ENCODE measurements around the gene SOX8.

SOX8 gene

GRCh38 chr16:965487-965886 is 16.1 kb upstream of the SOX8 start:
- TF ChIP-seq CTCF (IDR thresholded peaks at IDR 0.05; ENCODE audit: insufficient read depth, low read length, poor library complexity, severe bottlenecking) (no peak), EZH2phosphoT487 (conservative IDR thresholded peaks at IDR 0.05; ENCODE audit: low read length) (no peak)
- Histone ChIP-seq H3K4me2 (ENCODE audit: low read depth, low read length, poor library complexity, severe bottlenecking) (no peak overlapping the region), H3K36me3 (ENCODE audit: low read length) (no peaks in the 10 kb centered on the region), H2AFZ (ENCODE audit: low read depth, low read length, severe bottlenecking) (no peak overlapping the region), H3K9ac (ENCODE audit: low read length) (no peak overlapping the region), H3K4me3 (ENCODE audit: insufficient read depth, low read length, poor library complexity, severe bottlenecking) (no peak overlapping the region), H3K27ac (ENCODE audit: low read depth, low read length) (no peak overlapping the region), H3K9me3 (ENCODE audit: insufficient read depth, low read length) (no peaks in the 10 kb centered on the region), H3F3A (ENCODE audit: insufficient read depth) (no peaks in the 10 kb centered on the region), H4K20me1 (ENCODE audit: low read depth, low read length) (no peaks in the 10 kb centered on the region), H3K79me2 (ENCODE audit: insufficient read depth, low read length) (no peaks in the 10 kb centered on the region), H3K9me2 (replicated peaks; ENCODE audit: insufficient read depth, low read length) (no peaks in the 10 kb centered on the region), H3K27me3 (ENCODE audit: low read length) (no peaks in the 10 kb centered on the region)

- TF ChIP-seq CTCF (IDR thresholded peaks at IDR 0.05; ENCODE audit: insufficient read depth, low read length, poor library complexity, severe bottlenecking) (no peak), EZH2phosphoT487 (conservative IDR thresholded peaks at IDR 0.05; ENCODE audit: low read length) (no peak)
- H3F3A ChIP-seq (ENCODE audit: insufficient read depth), result no peaks in the 10 kb centered on the region
- H3K27me3 ChIP-seq (ENCODE audit: low read length), result no peaks in the 10 kb centered on the region
- no peak overlapping the region for H3K9ac ChIP-seq (ENCODE audit: low read length)
- no peaks in the 10 kb centered on the region for H3K9me3 ChIP-seq (ENCODE audit: insufficient read depth, low read length)
- H3K4me2 ChIP-seq (ENCODE audit: low read depth, low read length, poor library complexity, severe bottlenecking), result no peak overlapping the region
- no peaks in the 10 kb centered on the region for H3K36me3 ChIP-seq (ENCODE audit: low read length)
- H3K27ac ChIP-seq (ENCODE audit: low read depth, low read length), result no peak overlapping the region
- H3K4me3 ChIP-seq (ENCODE audit: insufficient read depth, low read length, poor library complexity, severe bottlenecking), result no peak overlapping the region
- no peak overlapping the region for H2AFZ ChIP-seq (ENCODE audit: low read depth, low read length, severe bottlenecking)
- H3K79me2 ChIP-seq (ENCODE audit: insufficient read depth, low read length), result no peaks in the 10 kb centered on the region
- no peaks in the 10 kb centered on the region for H3K9me2 ChIP-seq (replicated peaks; ENCODE audit: insufficient read depth, low read length)
- H4K20me1 ChIP-seq (ENCODE audit: low read depth, low read length), result no peaks in the 10 kb centered on the region
Observed at GRCh38 chr16:966035-966434, 15.5 kb upstream of the SOX8 start.

- Histone ChIP-seq H3K9ac (ENCODE audit: low read length) (no peak overlapping the region), H4K20me1 (ENCODE audit: low read depth, low read length) (no peaks in the 10 kb centered on the region), H2AFZ (ENCODE audit: low read depth, low read length, severe bottlenecking) (no peak overlapping the region), H3F3A (ENCODE audit: insufficient read depth) (no peaks in the 10 kb centered on the region), H3K9me3 (ENCODE audit: insufficient read depth, low read length) (no peaks in the 10 kb centered on the region), H3K27ac (ENCODE audit: low read depth, low read length) (no peak overlapping the region), H3K4me2 (ENCODE audit: low read depth, low read length, poor library complexity, severe bottlenecking) (no peak overlapping the region), H3K79me2 (ENCODE audit: insufficient read depth, low read length) (no peaks in the 10 kb centered on the region), H3K4me3 (ENCODE audit: insufficient read depth, low read length, poor library complexity, severe bottlenecking) (no peak overlapping the region), H3K36me3 (ENCODE audit: low read length) (no peaks in the 10 kb centered on the region), H3K9me2 (replicated peaks; ENCODE audit: insufficient read depth, low read length) (no peaks in the 10 kb centered on the region), H3K27me3 (ENCODE audit: low read length) (no peaks in the 10 kb centered on the region)
- no peak for TF ChIP-seq CTCF (IDR thresholded peaks at IDR 0.05; ENCODE audit: insufficient read depth, low read length, poor library complexity, severe bottlenecking)
- TF ChIP-seq EZH2phosphoT487 (conservative IDR thresholded peaks at IDR 0.05; ENCODE audit: low read length), result no peak
Observed at GRCh38 chr16:966505-966904, 15.1 kb upstream of the SOX8 start.

Measured in SU-DHL-6 (cell line).